LNCAP (cell line): ENCODE results near the gene SDK1.

ENCODE experiments used
- CTCF ChIP-seq: fragments of 450-650 bp; IDR thresholded peaks from 2 replicates; pipeline ENCODE4 v1.5.1; 2017; ENCODE audit warnings: mild to moderate bottlenecking

SDK1 gene

GRCh38 chr7:4045975-4046374, 744.9 kb downstream of the SDK1 start:
- TF ChIP-seq CTCF: no peak

GRCh38 chr7:4048336-4048735, 747.3 kb downstream of the SDK1 start:
- no peak for TF ChIP-seq CTCF

DNA sequence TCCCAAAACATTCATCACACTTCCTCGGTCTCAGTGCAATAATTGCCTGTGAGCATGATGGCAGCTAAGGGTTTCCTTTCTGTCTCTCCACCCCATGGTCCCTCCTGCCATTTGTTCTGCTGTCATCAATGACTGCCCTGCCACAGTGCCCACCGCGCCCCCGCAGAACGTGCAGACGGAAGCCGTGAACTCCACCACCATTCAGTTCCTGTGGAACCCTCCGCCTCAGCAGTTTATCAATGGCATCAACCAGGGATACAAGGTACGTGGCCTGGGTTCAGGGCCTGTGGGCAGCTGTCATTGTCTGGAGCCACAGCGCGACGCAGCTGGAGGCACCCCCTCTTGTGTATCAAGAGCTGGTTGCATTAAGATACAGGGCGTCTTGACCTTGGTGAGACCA, 748.1 kb downstream of the SDK1 start:
- no peak for TF ChIP-seq CTCF

- no peak for TF ChIP-seq CTCF
Measured at GRCh38 chr7:4050126-4050660, 749.1 kb downstream of the SDK1 start.

DNA sequence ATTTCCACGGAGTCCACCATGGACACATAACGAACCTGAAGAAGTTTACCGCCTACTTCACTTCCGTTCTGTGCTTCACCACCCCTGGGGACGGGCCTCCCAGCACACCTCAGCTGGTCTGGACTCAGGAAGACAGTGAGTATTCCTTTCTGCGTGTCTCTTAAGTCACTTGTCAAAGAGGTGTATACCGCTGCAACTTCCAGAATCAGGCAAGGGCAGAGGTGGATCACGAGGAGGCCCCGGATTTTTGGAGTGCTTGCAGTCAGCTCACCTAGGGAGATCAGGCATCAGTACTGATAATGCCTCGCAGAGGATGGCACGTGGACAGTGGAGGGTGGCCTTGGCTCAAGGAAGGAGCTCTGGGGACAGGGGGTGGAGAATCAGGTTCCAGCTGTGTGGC, 750.6 kb downstream of the SDK1 start:
- TF ChIP-seq CTCF: no peak

- TF ChIP-seq CTCF: no peak
Measured at GRCh38 chr7:4052130-4052529, 751.1 kb downstream of the SDK1 start.

DNA sequence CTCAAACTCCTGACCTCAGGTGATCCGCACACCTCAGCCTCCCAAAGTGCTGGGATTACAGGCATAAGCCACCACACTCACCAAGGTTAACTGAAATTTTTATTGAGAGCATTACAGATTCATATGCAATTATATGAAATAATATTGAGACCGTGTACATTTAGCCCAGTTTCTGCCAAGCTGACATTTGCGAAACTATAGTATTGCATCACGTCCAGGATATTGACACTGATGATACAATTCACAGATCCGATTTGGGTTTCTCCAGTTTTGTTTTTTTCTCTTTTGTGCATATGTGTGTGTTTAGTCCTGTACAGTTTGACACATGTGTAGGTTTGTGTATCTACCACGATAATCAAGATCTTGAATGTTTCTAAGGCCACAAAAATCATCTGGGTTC, 753.1 kb downstream of the SDK1 start:
- no peak for TF ChIP-seq CTCF
